ENCODE data around the gene THYN1. TPM values are rescaled to one million over a fixed set of nuclear protein-coding genes. Genes with fewer than 3 reads are reported as not detected.

THYN1 gene
- total and polyA plus RNA-seq, 4 donors: 54.4 to 91.2 (median 73.2) TPM

DNA sequence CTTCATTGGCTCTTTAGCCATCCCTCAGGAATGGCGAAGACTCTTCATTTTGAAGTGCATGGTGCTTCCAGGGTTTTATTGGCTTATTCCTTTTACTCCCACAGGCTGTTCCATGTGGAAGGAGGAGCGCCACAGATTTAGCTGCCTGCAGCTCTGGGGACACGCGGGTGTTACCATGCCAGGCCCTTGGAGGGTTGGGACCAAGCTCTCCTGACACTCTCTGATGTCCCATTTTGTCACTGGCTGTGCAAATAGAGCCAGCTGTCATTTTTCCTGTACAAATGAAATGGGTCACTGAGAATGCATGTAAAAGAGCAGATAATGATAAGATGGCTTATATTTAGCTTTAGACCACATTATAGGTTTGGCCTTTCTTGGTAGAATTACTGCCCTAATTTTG is 9.2 kb downstream of the THYN1 start:
- Histone ChIP-seq H3K36me3 (ENCODE audit: control insufficient read depth, insufficient read depth, low read length) (peaks cover 72% of the 10 kb centered on the region), H3K27ac (ENCODE audit: low read depth, low read length) (no peak overlapping the region), H3K27me3 (ENCODE audit: control insufficient read depth, insufficient read depth, low read length) (no peaks in the 10 kb centered on the region), H3K4me3 (ENCODE audit: low read depth, low read length) (no peak overlapping the region), H3K4me1 (ENCODE audit: control insufficient read depth, insufficient read depth, low read length) (no peaks in the 10 kb centered on the region), H3K9me3 (ENCODE audit: control insufficient read depth, insufficient read depth, low read length) (no peaks in the 10 kb centered on the region)
- WGBS (ENCODE audit: insufficient coverage): no CpG with 5 or more reads among the region's 4 CpGs
- DNase-seq (ENCODE audit: low read depth in 4 of 6, low spot score in 6 of 6): peak in 1 of 6 donors; percentile 4

DNA sequence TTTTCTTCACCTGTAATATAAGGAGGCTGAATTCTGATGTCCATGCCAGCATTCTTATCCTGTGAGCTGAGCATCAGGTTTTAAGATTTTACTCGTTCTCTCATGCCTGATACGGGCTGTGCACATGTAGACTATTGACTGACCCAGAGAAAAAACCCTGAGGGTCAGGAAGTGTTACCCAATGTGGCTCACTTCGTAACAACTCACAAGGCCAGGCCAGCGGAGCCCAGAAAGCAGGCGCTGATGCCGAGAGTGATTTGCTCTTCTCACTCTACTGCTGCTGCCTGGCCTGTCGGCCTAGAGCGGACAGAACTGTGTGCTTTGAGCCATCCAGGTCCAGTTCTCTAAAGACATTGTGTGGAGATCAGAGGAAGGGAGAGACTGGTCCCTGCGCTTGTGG is 10.8 kb downstream of the THYN1 start:
- H3K9me3 ChIP-seq (ENCODE audit: control insufficient read depth, insufficient read depth, low read length): no peaks in the 10 kb centered on the region
- H3K36me3 ChIP-seq (ENCODE audit: control insufficient read depth, insufficient read depth, low read length): peaks cover 76% of the 10 kb centered on the region
- 78% methylated on average over 6 of the region's 9 CpGs for WGBS (ENCODE audit: insufficient coverage)
- H3K27me3 ChIP-seq (ENCODE audit: control insufficient read depth, insufficient read depth, low read length): no peaks in the 10 kb centered on the region
- DNase-seq (ENCODE audit: low read depth in 4 of 6, low spot score in 6 of 6): no peak
- H3K4me1 ChIP-seq (ENCODE audit: control insufficient read depth, insufficient read depth, low read length): no peaks in the 10 kb centered on the region
- H3K27ac ChIP-seq (ENCODE audit: low read depth, low read length): no peak overlapping the region
- no peak overlapping the region for H3K4me3 ChIP-seq (ENCODE audit: low read depth, low read length)

DNA sequence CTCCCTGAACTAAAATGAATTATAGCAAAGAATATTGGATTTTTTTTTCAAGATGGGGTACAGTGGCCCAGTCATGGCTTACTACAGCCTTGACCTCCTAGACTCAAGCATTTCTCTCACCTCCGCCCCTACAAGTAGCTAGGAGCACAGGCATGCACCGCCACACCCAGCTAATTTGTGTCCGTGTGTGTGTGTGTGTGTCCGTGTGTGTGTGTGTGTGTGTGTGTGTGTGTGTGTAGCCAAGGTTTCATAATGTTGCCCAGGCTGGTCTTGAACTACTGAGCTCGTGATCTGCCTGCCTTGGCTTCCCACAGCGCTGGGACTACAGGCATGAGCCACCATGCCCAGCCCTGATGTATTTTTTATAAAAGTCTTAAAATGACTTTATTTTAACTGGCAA is 12.6 kb downstream of the THYN1 start:
- Histone ChIP-seq H3K4me3 (ENCODE audit: low read depth, low read length) (no peak overlapping the region), H3K36me3 (ENCODE audit: control insufficient read depth, insufficient read depth, low read length) (peaks cover 62% of the 10 kb centered on the region), H3K9me3 (ENCODE audit: control insufficient read depth, insufficient read depth, low read length) (no peaks in the 10 kb centered on the region), H3K27ac (ENCODE audit: low read depth, low read length) (no peak overlapping the region), H3K27me3 (ENCODE audit: control insufficient read depth, insufficient read depth, low read length) (no peaks in the 10 kb centered on the region), H3K4me1 (ENCODE audit: control insufficient read depth, insufficient read depth, low read length) (no peaks in the 10 kb centered on the region)
- DNase-seq (ENCODE audit: low read depth in 4 of 6, low spot score in 6 of 6): no peak
- WGBS (ENCODE audit: insufficient coverage): no CpG with 5 or more reads among the region's 6 CpGs

- Histone ChIP-seq H3K9me3 (ENCODE audit: control insufficient read depth, insufficient read depth, low read length) (no peaks in the 10 kb centered on the region), H3K27me3 (ENCODE audit: control insufficient read depth, insufficient read depth, low read length) (no peaks in the 10 kb centered on the region), H3K4me1 (ENCODE audit: control insufficient read depth, insufficient read depth, low read length) (no peaks in the 10 kb centered on the region), H3K27ac (ENCODE audit: low read depth, low read length) (no peak overlapping the region), H3K36me3 (ENCODE audit: control insufficient read depth, insufficient read depth, low read length) (peaks cover 54% of the 10 kb centered on the region), H3K4me3 (ENCODE audit: low read depth, low read length) (no peak overlapping the region)
- no peak for DNase-seq (ENCODE audit: low read depth in 4 of 6, low spot score in 6 of 6)
- WGBS (ENCODE audit: insufficient coverage): 95% methylated on average over 4 of the region's 5 CpGs
These were observed 14.2 kb downstream of the THYN1 start for GRCh38 chr11:134238956-134239355.

- peaks cover 46% of the 10 kb centered on the region for H3K36me3 ChIP-seq (ENCODE audit: control insufficient read depth, insufficient read depth, low read length)
- H3K4me1 ChIP-seq (ENCODE audit: control insufficient read depth, insufficient read depth, low read length): no peaks in the 10 kb centered on the region
- no peak overlapping the region for H3K4me3 ChIP-seq (ENCODE audit: low read depth, low read length)
- no peaks in the 10 kb centered on the region for H3K9me3 ChIP-seq (ENCODE audit: control insufficient read depth, insufficient read depth, low read length)
- no peak overlapping the region for H3K27ac ChIP-seq (ENCODE audit: low read depth, low read length)
- DNase-seq (ENCODE audit: low read depth in 4 of 6, low spot score in 6 of 6): no peak
- no peaks in the 10 kb centered on the region for H3K27me3 ChIP-seq (ENCODE audit: control insufficient read depth, insufficient read depth, low read length)
- WGBS (ENCODE audit: insufficient coverage): 93% methylated on average over 11 of the region's 11 CpGs
These were observed 15.6 kb downstream of the THYN1 start for GRCh38 chr11:134237557-134237922.

GRCh38 chr11:134236834-134237556 is 16.2 kb downstream of the THYN1 start:
- Histone ChIP-seq H3K9me3 (ENCODE audit: control insufficient read depth, insufficient read depth, low read length) (no peaks in the 10 kb centered on the region), H3K36me3 (ENCODE audit: control insufficient read depth, insufficient read depth, low read length) (peaks cover 43% of the 10 kb centered on the region), H3K4me3 (ENCODE audit: low read depth, low read length) (no peak overlapping the region), H3K27me3 (ENCODE audit: control insufficient read depth, insufficient read depth, low read length) (no peaks in the 10 kb centered on the region), H3K27ac (ENCODE audit: low read depth, low read length) (no peak overlapping the region), H3K4me1 (ENCODE audit: control insufficient read depth, insufficient read depth, low read length) (no peaks in the 10 kb centered on the region)
- WGBS (ENCODE audit: insufficient coverage): 93% methylated on average over 5 of the region's 7 CpGs
- DNase-seq (ENCODE audit: low read depth in 4 of 6, low spot score in 6 of 6): no peak

- Histone ChIP-seq H3K36me3 (ENCODE audit: control insufficient read depth, insufficient read depth, low read length) (peaks cover 35% of the 10 kb centered on the region), H3K27ac (ENCODE audit: low read depth, low read length) (no peak overlapping the region), H3K9me3 (ENCODE audit: control insufficient read depth, insufficient read depth, low read length) (no peaks in the 10 kb centered on the region), H3K4me3 (ENCODE audit: low read depth, low read length) (no peak overlapping the region), H3K4me1 (ENCODE audit: control insufficient read depth, insufficient read depth, low read length) (no peaks in the 10 kb centered on the region), H3K27me3 (ENCODE audit: control insufficient read depth, insufficient read depth, low read length) (no peaks in the 10 kb centered on the region)
- 89% methylated on average over 2 of the region's 3 CpGs for WGBS (ENCODE audit: insufficient coverage)
- DNase-seq (ENCODE audit: low read depth in 4 of 6, low spot score in 6 of 6): no peak
These were observed 17.8 kb downstream of the THYN1 start for GRCh38 chr11:134235399-134235798.

GRCh38 chr11:134233729-134234179 is 19.4 kb downstream of the THYN1 start:
- H3K36me3 ChIP-seq (ENCODE audit: control insufficient read depth, insufficient read depth, low read length): peaks cover 27% of the 10 kb centered on the region
- WGBS (ENCODE audit: insufficient coverage): 94% methylated on average over 2 of the region's 4 CpGs
- no peak for DNase-seq (ENCODE audit: low read depth in 4 of 6, low spot score in 6 of 6)
- no peaks in the 10 kb centered on the region for H3K9me3 ChIP-seq (ENCODE audit: control insufficient read depth, insufficient read depth, low read length)
- H3K27ac ChIP-seq (ENCODE audit: low read depth, low read length): no peak overlapping the region
- no peaks in the 10 kb centered on the region for H3K27me3 ChIP-seq (ENCODE audit: control insufficient read depth, insufficient read depth, low read length)
- H3K4me1 ChIP-seq (ENCODE audit: control insufficient read depth, insufficient read depth, low read length): no peaks in the 10 kb centered on the region
- H3K4me3 ChIP-seq (ENCODE audit: low read depth, low read length): no peak overlapping the region

DNA sequence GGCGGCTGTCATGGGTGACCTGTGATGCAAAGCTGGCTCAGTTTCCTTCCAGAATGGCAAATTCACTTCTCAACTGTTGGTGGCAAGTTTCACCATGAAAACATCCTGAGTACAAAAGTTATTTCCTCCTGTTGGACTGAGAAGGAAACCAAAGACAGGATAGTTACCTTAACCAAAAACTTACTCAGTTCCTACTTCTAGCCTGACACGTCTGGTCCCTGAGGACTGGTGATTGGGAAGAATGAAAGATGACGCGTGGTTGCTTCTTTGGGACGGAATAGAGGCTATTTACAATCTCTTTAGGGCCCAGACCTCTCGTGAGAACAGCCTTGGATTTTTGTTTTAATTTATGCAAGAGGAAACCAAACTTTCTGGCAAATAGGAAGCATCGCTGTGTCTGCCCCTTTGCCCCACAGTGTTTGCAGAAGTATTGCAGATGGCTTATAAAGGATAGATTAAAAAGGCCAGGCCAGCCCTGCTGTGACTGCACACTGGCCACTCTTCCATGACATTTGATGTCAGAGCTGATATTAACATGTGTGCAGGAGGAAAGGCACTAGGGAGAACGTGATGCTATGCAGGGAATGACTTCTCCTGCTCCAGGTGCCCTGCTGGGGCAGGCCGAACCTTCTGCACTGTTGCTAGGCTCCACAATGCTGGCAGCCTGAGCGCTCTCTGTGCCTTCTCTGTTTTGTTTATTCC is 21.0 kb downstream of the THYN1 start:
- Histone ChIP-seq H3K27ac (ENCODE audit: low read depth, low read length) (no peak overlapping the region), H3K36me3 (ENCODE audit: control insufficient read depth, insufficient read depth, low read length) (peaks cover 17% of the 10 kb centered on the region), H3K4me3 (ENCODE audit: low read depth, low read length) (no peak overlapping the region), H3K27me3 (ENCODE audit: control insufficient read depth, insufficient read depth, low read length) (no peaks in the 10 kb centered on the region), H3K9me3 (ENCODE audit: control insufficient read depth, insufficient read depth, low read length) (no peaks in the 10 kb centered on the region), H3K4me1 (ENCODE audit: control insufficient read depth, insufficient read depth, low read length) (peaks cover 3% of the 10 kb centered on the region)
- 84% methylated on average over 6 of the region's 10 CpGs for WGBS (ENCODE audit: insufficient coverage)
- no peak for DNase-seq (ENCODE audit: low read depth in 4 of 6, low spot score in 6 of 6)

- peaks cover 12% of the 10 kb centered on the region for H3K4me1 ChIP-seq (ENCODE audit: control insufficient read depth, insufficient read depth, low read length)
- no peak overlapping the region for H3K4me3 ChIP-seq (ENCODE audit: low read depth, low read length)
- WGBS (ENCODE audit: insufficient coverage): no CpG with 5 or more reads among the region's 4 CpGs
- peaks cover 14% of the 10 kb centered on the region for H3K36me3 ChIP-seq (ENCODE audit: control insufficient read depth, insufficient read depth, low read length)
- DNase-seq (ENCODE audit: low read depth in 4 of 6, low spot score in 6 of 6): no peak
- no peak overlapping the region for H3K27ac ChIP-seq (ENCODE audit: low read depth, low read length)
- H3K9me3 ChIP-seq (ENCODE audit: control insufficient read depth, insufficient read depth, low read length): no peaks in the 10 kb centered on the region
- no peaks in the 10 kb centered on the region for H3K27me3 ChIP-seq (ENCODE audit: control insufficient read depth, insufficient read depth, low read length)
These were observed 22.8 kb downstream of the THYN1 start for GRCh38 chr11:134230339-134230738.
